Measurements from ENCODE around the gene REPS1. TPM values are rescaled to one million over a fixed set of nuclear protein-coding genes. Genes with fewer than 3 reads are reported as not detected.

REPS1 gene
- total RNA-seq, 1 donor from 2014 or later = 58.8 TPM

- ATAC-seq (ENCODE audit: low read depth) (no peak), DNase-seq (no peak)
- H3K27me3 Mint-ChIP-seq = no peaks in the 10 kb centered on the region
- no peak overlapping the region for H3K4me3 Mint-ChIP-seq
- ChIA-PET CTCF (no interaction called here), POLR2A (no interaction called here)
- H3K4me1 Mint-ChIP-seq = peaks cover 58% of the 10 kb centered on the region
- H3K27ac Mint-ChIP-seq = no peak overlapping the region
- intact Hi-C loops (cut with micrococcal nuclease) = no loop called here
- H3K36me3 Mint-ChIP-seq (ENCODE audit: low read depth) = no peaks in the 10 kb centered on the region
- no peak for TF ChIP-seq CTCF (IDR thresholded peaks at IDR 0.05)
- H3K9me3 Mint-ChIP-seq = no peaks in the 10 kb centered on the region
These were observed 10.3 kb downstream of the REPS1 start for GRCh38 chr6:138977646-138978167.

GRCh38 chr6:138977242-138977641 lies 10.8 kb downstream of the REPS1 start:
- DNase-seq = no peak
- H3K4me1 Mint-ChIP-seq = peaks cover 61% of the 10 kb centered on the region
- H3K27me3 Mint-ChIP-seq = no peaks in the 10 kb centered on the region
- H3K9me3 Mint-ChIP-seq = no peaks in the 10 kb centered on the region
- CTCF ChIA-PET = no interaction called here
- no peak for ATAC-seq (ENCODE audit: low read depth)
- H3K36me3 Mint-ChIP-seq (ENCODE audit: low read depth) = no peaks in the 10 kb centered on the region
- no peak overlapping the region for H3K4me3 Mint-ChIP-seq
- TF ChIP-seq CTCF (IDR thresholded peaks at IDR 0.05) = no peak
- intact Hi-C loops (cut with micrococcal nuclease) = no loop called here
- POLR2A ChIA-PET = no interaction called here
- no peak overlapping the region for H3K27ac Mint-ChIP-seq

GRCh38 chr6:138975815-138976214 lies 12.2 kb downstream of the REPS1 start:
- H3K4me3 Mint-ChIP-seq = no peak overlapping the region
- POLR2A ChIA-PET = interaction anchor here (1.1 kb wide), 1 partner anchor 12 kb away, joined by 3 read pairs; no protein-coding TSS in a partner anchor
- intact Hi-C loops (cut with micrococcal nuclease) = no loop called here

GRCh38 chr6:138973466-138974153 lies 14.4 kb downstream of the REPS1 start:
- no peaks in the 10 kb centered on the region for H3K27me3 Mint-ChIP-seq
- DNase-seq (no peak), ATAC-seq (ENCODE audit: low read depth) (no peak)
- no peaks in the 10 kb centered on the region for H3K36me3 Mint-ChIP-seq (ENCODE audit: low read depth)
- peaks cover 58% of the 10 kb centered on the region for H3K4me1 Mint-ChIP-seq
- intact Hi-C loops (cut with micrococcal nuclease) = loop anchor here (1.0 kb wide), 1 partner anchor 11 kb away; no protein-coding TSS in a partner anchor
- ChIA-PET POLR2A (interaction anchor here (0.6 kb wide), 1 partner anchor 1750 kb away, joined by 8 read pairs; no protein-coding TSS in a partner anchor), CTCF (interaction anchor here (1.2 kb wide), 1 partner anchor 13 kb away, joined by 3 read pairs; no protein-coding TSS in a partner anchor)
- H3K4me3 Mint-ChIP-seq = no peak overlapping the region
- TF ChIP-seq CTCF (IDR thresholded peaks at IDR 0.05) = no peak
- H3K27ac Mint-ChIP-seq = no peak overlapping the region
- H3K9me3 Mint-ChIP-seq = no peaks in the 10 kb centered on the region

More at GRCh38 chr6:138975815-138976214, 12.2 kb downstream of the REPS1 start:
- CTCF ChIA-PET = no interaction called here
- ATAC-seq (ENCODE audit: low read depth) = no peak
- no peak for DNase-seq
- no peak overlapping the region for H3K27ac Mint-ChIP-seq
- no peak for TF ChIP-seq CTCF (IDR thresholded peaks at IDR 0.05)
- no peaks in the 10 kb centered on the region for H3K27me3 Mint-ChIP-seq
- no peaks in the 10 kb centered on the region for H3K36me3 Mint-ChIP-seq (ENCODE audit: low read depth)
- no peaks in the 10 kb centered on the region for H3K9me3 Mint-ChIP-seq
- peaks cover 66% of the 10 kb centered on the region for H3K4me1 Mint-ChIP-seq

GRCh38 chr6:138972226-138972665 lies 15.8 kb downstream of the REPS1 start:
- Mint-ChIP-seq H3K36me3 (ENCODE audit: low read depth) (no peaks in the 10 kb centered on the region), H3K4me1 (peaks cover 58% of the 10 kb centered on the region), H3K27me3 (no peaks in the 10 kb centered on the region), H3K4me3 (no peak overlapping the region), H3K9me3 (no peaks in the 10 kb centered on the region), H3K27ac (no peak overlapping the region)
- ChIA-PET CTCF (no interaction called here), POLR2A (no interaction called here)
- TF ChIP-seq CTCF (IDR thresholded peaks at IDR 0.05) = no peak
- ATAC-seq (ENCODE audit: low read depth) = no peak
- intact Hi-C loops (cut with micrococcal nuclease) = no loop called here
- DNase-seq = no peak
